Measurements from ENCODE around the gene GOLPH3L.
"Not testable (repeated sequence)": the region's sequence is repeated elsewhere in the genome, so short reads cannot be mapped to it uniquely, and the experiment has no call there.

GOLPH3L gene

DNA sequence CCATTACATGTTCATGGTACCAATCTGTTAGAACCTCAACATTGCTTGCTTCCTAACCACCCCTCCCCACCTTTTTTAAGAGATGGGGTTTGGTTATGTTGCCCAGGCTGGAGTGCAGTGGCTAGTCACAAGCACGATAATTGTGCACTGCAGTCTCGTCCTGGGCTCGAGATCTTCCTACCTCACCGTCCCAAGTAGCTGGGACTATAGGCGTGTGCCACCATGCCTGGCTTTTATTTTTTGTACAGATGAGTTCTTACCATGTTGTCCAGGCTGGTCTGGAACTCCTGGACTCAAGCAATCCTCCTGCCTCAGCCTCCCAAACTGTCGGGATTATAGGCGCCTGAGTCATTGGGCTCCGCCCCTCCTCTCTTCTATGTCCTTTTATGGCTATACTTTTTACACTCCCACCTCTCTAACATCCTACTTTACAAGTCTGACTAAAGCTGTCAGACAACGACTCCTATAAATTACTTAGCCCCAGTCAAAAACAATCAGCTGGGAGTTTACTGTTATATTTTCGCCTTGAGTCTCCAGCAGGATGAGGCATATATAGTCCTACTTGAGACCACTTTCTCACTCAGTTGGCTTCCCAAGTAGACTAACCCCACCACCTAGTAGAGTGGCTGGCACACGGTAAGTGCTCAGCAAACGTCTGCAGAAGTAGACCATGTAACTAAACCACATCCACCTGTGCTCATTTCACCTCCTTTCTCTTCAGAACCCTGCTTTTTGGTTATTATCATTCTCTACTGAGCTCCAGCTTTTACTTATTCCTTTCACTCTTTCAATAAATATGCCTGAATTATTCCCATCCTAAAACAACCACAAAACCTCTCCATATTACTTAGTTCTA is 81.4 kb downstream of the GOLPH3L start:
- DNase-seq (ENCODE audit: low read depth) = no peak

GRCh38 chr1:150613061-150613920 is 83.7 kb downstream of the GOLPH3L start:
- no peak for DNase-seq (ENCODE audit: low read depth)

DNA sequence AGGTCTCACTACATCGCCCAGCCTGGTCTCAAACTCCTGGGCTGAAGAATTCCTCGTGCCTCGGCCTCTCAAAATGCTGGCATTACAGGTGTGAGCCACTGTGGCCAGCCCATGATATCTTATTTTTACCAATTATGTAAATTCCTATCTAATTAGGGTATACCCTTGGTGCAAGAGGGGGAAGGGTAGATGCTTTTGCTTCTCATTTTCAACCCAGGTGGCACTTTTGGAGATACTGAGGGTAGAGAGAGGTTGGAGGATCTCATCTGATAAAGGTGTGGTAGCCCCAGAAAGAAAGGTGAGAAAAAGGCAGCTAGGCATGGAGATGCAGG is 85.0 kb downstream of the GOLPH3L start:
- no peak for DNase-seq (ENCODE audit: low read depth)

DNA sequence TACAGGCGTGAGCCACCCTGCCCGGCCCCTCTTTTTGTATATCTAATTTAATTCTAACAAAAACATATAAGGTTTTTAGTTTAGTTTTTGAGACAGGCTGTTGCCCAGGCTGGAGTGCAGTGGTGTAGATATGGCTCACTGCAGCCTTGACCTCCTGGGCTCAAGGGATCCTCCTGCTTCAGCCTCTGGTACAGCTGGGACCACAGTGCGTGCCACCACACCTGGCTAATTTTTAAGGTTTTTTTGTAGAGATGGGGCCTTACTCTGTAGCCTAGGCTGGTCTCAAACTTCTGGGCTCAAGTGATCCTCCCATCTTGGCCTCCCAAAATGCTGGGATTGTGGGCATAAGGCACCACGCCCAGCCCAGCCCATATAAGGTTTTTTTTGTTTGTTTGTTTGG is 86.4 kb downstream of the GOLPH3L start:
- DNase-seq (ENCODE audit: low read depth) = no peak

- DNase-seq (ENCODE audit: low read depth) = no peak
Observed at GRCh38 chr1:150609732-150610131, 87.2 kb downstream of the GOLPH3L start.

GRCh38 chr1:150606463-150607142 is 90.4 kb downstream of the GOLPH3L start:
- no peak for DNase-seq (ENCODE audit: low read depth)

GRCh38 chr1:150605451-150605731 is 91.6 kb downstream of the GOLPH3L start:
- DNase-seq (ENCODE audit: low read depth) = not testable (repeated sequence)

DNA sequence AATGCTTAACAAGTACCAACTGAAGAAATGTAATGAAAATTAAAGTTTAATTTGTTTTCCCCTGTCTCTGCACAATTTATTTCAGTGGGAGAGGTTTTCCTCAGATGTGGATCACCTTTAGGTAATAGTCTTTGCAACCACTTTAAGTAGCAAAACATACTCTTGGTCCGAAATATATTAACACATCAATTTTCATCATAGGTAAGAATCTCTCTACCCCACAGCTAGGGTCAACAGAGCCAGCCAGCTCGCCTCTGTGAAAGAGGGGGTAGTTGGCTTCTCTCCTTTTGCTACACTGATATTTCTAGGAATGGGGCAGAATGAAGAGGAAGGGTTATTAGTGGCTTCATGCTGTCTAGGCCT is 92.7 kb downstream of the GOLPH3L start:
- DNase-seq (ENCODE audit: low read depth) = no peak

DNA sequence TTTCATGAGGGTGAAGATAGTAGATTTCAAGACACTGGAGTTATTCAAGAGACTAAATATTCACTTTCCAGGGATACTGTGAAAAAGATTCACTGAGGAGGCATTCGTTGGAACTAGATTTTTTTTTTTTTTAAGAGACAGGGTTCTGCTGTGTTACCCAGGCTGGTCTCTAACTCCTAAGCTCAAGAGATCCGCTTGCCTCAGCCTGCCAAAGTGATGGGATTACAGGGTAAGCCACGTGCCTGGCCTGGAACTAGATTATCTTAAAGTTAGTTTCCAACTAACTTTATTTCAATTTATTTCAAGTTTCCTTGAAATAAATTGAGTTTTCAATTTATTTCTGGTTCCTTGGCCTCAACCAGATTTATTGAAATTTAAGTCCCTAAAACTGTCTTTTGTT is 93.2 kb downstream of the GOLPH3L start:
- no peak for DNase-seq (ENCODE audit: low read depth)

DNA sequence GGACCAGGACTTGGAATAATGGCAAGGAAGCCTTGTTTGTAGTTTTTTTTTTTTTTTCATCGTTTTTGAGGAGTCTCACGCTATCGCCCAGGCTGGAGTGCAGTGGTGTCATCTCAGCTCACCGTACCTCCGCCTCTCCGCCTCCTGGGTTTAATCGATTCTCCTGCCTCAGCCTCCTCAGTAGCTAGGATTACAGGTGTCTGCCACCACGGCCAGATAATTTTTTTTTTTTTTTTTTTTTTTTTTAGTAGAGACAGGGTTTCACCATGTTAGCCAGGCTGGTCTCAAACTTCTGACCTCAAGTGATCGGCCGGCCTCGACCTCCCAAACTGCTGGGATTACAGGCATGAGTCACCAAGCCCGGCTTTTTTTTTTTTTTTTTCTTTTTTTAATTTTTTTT is 94.6 kb downstream of the GOLPH3L start:
- not testable (repeated sequence) for DNase-seq (ENCODE audit: low read depth)

DNA sequence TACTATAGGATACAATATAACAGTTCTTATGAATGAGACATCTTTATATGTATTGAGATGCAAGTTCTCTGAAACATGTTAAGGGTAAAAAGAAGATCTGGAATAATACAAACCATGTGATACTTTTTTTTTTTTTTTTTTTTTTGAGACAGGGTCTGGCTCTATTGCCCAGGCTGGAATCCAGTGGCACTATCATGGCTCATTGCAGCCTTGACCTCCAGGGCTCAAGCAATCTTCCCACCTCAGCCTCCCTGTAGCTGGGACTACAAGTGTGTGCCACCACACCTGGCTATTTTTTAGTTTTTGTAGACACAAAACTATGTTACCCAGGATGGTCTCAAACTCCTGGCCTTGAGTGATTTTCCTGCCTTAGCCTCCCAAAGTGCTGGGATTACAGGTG is 95.4 kb downstream of the GOLPH3L start:
- no peak for DNase-seq (ENCODE audit: low read depth)

- DNase-seq (ENCODE audit: low read depth) = not testable (repeated sequence)
Observed at GRCh38 chr1:150598346-150598745, 98.6 kb downstream of the GOLPH3L start.

GRCh38 chr1:150596976-150597375 is 100.0 kb downstream of the GOLPH3L start:
- no peak for DNase-seq (ENCODE audit: low read depth)
